Karpas-422 (cell line): ENCODE data around the gene EPC1. TPM values are rescaled to one million over a fixed set of nuclear protein-coding genes. Genes with fewer than 3 reads are reported as not detected.
"Not testable (repeated sequence)": the region's sequence is repeated elsewhere in the genome, so short reads cannot be mapped to it uniquely, and the experiment has no call there.

Experiments used
- DNase-seq: peaks from one replicate; pipeline ENCODE4 v3.0.0-alpha.2; 2015
- H2AFZ ChIP-seq: fragments of 200-600 bp; sonication (generic); 2 replicates; pipeline ENCODE4 v1.6.1; 2014; ENCODE audit warnings: antibody characterized with exemption, low read length, mixed read lengths
- H3K27ac ChIP-seq: fragments of 200-600 bp; sonication (generic); 2 replicates; pipeline ENCODE4 v1.5.1; 2014; ENCODE audit warnings: mild to moderate bottlenecking, low read length, moderate library complexity
- H3K27me3 ChIP-seq: fragments of 200-600 bp; sonication (generic); 2 replicates; pipeline ENCODE4 v1.6.1; 2014; ENCODE audit warnings: low read length, mixed read lengths
- H3K36me3 ChIP-seq: fragments of 200-600 bp; sonication (generic); 2 replicates; pipeline ENCODE4 v1.6.1; 2014; ENCODE audit warnings: low read length, mixed read lengths; ENCODE audit not compliant: insufficient read depth
- H3K4me1 ChIP-seq: fragments of 200-600 bp; sonication (generic); 2 replicates; pipeline ENCODE4 v1.6.1; 2014; ENCODE audit warnings: mild to moderate bottlenecking, low read length, mixed read lengths
- H3K4me2 ChIP-seq: fragments of 200-600 bp; sonication (generic); 2 replicates; pipeline ENCODE4 v1.6.1; 2014; ENCODE audit warnings: low read length, low read depth, mild to moderate bottlenecking; ENCODE audit not compliant: poor library complexity, severe bottlenecking
- H3K4me3 ChIP-seq: fragments of 200-600 bp; sonication (generic); 2 replicates; pipeline ENCODE4 v1.5.1; 2014; ENCODE audit warnings: mild to moderate bottlenecking, antibody characterized with exemption, low read length, mixed read lengths
- H3K79me2 ChIP-seq: fragments of 200-600 bp; sonication (generic); 2 replicates; pipeline ENCODE4 v1.6.1; 2014; ENCODE audit warnings: mild to moderate bottlenecking, low read length, mixed read lengths
- H3K9ac ChIP-seq: fragments of 200-600 bp; sonication (generic); 2 replicates; pipeline ENCODE4 v1.6.0; 2014; ENCODE audit warnings: low read length
- H3K9me2 ChIP-seq: fragments of 200-600 bp; sonication (generic), shearing (Covaris generic); replicated peaks from 2 replicates; pipeline ENCODE4 v1.6.0; 2014; ENCODE audit warnings: mild to moderate bottlenecking, low read length, moderate library complexity; ENCODE audit not compliant: insufficient read depth
- H3K9me3 ChIP-seq: fragments of 300-700, 200-600 bp; sonication (generic); 2 replicates; pipeline ENCODE4 v1.6.1; 2014; ENCODE audit warnings: low read length, mixed read lengths
- H4K20me1 ChIP-seq: fragments of 200-600 bp; sonication (generic); 2 replicates; pipeline ENCODE4 v1.6.1; 2014; ENCODE audit warnings: mild to moderate bottlenecking, antibody characterized with exemption, low read length, low read depth; ENCODE audit not compliant: insufficient read depth
- total RNA-seq: library from RNA; depleted of rRNA; stranded (reverse); fragments of >200 nt; shearing (Covaris generic); gene quantifications from 2 replicates; pipeline ENCODE4 v1.2.3, GENCODE V29; 2014; ENCODE audit warnings: low replicate concordance

The EPC1 gene
- total RNA-seq, 1 experiment from 2014 or later: 56.9 TPM

DNA sequence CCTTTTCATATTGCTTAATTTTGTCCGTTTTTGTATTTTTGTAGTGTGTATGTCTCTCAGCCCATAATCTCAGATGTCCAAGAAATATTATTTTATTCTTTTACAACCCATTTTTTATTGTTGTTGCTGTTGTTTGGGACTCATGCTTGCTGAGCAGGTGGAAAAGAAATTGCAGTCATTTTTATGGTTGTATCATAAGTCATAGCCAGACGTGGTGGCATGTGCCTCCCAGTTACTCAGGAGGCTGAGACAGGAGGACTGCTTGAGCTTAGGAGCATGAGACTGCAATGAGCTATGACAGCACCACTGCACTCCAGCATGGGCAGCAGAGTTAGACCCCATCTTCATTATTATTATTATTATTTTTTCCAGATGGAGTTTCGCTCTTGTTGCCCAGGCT, 117.8 kb downstream of the EPC1 start:
- H3K27me3 ChIP-seq: no peaks in the 10 kb centered on the region
- no peak overlapping the region for H3K4me2 ChIP-seq
- peaks cover 4% of the 10 kb centered on the region for H3K4me1 ChIP-seq
- H3K9me3 ChIP-seq: no peaks in the 10 kb centered on the region
- H3K9ac ChIP-seq: no peak overlapping the region
- H3K36me3 ChIP-seq: no peaks in the 10 kb centered on the region
- no peaks in the 10 kb centered on the region for H4K20me1 ChIP-seq
- H2AFZ ChIP-seq: no peak overlapping the region
- DNase-seq: no peak
- H3K9me2 ChIP-seq: no peaks in the 10 kb centered on the region
- H3K4me3 ChIP-seq: no peak overlapping the region
- no peak overlapping the region for H3K27ac ChIP-seq
- no peaks in the 10 kb centered on the region for H3K79me2 ChIP-seq

DNA sequence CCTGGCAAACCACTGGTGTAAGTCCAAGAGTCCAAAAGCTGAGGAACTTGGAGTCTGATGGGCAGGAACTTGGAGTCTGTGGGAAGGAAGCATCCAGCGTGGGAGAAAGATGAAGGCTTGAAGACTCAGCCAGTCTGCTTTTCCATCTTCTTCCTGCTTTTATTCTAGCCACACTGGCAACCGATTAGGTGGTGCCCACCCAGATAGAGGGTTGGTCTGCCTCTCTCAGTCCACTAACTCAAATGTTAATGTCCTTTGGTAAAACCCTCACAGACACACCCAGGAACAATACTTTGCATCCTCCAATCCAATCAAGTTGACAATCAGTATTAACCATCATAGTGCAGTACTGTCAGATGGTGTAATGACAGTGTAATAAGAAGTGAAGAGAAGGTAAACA, 119.2 kb downstream of the EPC1 start:
- Histone ChIP-seq H3K27ac (no peak overlapping the region), H3K36me3 (no peaks in the 10 kb centered on the region), H3K27me3 (no peaks in the 10 kb centered on the region), H3K4me1 (peaks cover 4% of the 10 kb centered on the region), H3K4me3 (no peak overlapping the region), H3K9me2 (no peaks in the 10 kb centered on the region), H4K20me1 (no peaks in the 10 kb centered on the region), H2AFZ (no peak overlapping the region), H3K4me2 (no peak overlapping the region), H3K79me2 (no peaks in the 10 kb centered on the region), H3K9ac (no peak overlapping the region), H3K9me3 (no peaks in the 10 kb centered on the region)
- no peak for DNase-seq

DNA sequence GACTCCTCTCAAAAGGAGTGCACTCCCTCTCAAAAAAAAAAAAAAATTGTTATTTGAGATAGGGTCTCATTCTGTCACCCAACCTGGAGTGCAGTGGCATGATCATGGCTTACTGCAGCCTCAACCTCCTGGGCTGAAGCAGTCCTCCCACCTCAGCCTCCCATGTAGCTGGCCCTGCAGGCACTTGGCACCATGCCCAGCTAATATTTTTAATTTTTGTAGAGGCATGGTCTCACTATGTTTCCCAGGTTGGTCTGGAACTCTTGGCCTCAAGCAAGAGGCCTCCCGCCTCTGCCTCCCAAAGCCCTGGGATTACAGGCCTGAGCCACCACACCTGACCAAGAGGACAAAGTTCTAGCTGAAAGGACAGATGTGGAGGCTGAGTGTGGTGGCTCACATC, 120.3 kb downstream of the EPC1 start:
- Histone ChIP-seq H3K27me3 (no peaks in the 10 kb centered on the region), H3K4me1 (no peaks in the 10 kb centered on the region), H3K79me2 (no peaks in the 10 kb centered on the region), H2AFZ (no peak overlapping the region), H3K9me2 (no peaks in the 10 kb centered on the region), H3K27ac (no peak overlapping the region), H3K4me3 (no peak overlapping the region), H4K20me1 (no peaks in the 10 kb centered on the region), H3K36me3 (no peaks in the 10 kb centered on the region), H3K9me3 (no peaks in the 10 kb centered on the region), H3K4me2 (no peak overlapping the region), H3K9ac (no peak overlapping the region)
- no peak for DNase-seq

DNA sequence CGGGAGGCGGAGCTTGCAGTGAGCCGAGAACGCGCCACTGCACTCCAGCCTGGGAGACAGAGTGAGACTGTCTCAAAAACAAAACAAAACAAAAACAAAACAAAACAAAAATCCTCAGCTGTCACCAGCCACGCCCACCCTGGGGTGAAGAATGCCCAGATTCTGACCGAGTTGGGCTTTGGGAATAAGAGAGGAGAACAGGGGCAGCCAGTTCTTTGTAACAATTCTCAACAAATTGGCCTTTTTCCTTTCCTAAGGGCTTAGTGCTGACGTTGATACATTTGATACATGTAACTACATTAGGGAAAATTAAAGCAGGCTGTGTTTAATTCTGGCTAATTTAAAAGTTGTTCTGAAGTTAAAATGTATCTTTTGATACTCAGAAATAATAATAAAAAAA, 121.0 kb downstream of the EPC1 start:
- no peaks in the 10 kb centered on the region for H3K36me3 ChIP-seq
- H3K9me2 ChIP-seq: no peaks in the 10 kb centered on the region
- H4K20me1 ChIP-seq: no peaks in the 10 kb centered on the region
- H3K4me1 ChIP-seq: no peaks in the 10 kb centered on the region
- DNase-seq: no peak
- H3K4me2 ChIP-seq: no peak overlapping the region
- no peak overlapping the region for H3K4me3 ChIP-seq
- H3K9me3 ChIP-seq: no peaks in the 10 kb centered on the region
- H3K9ac ChIP-seq: no peak overlapping the region
- no peaks in the 10 kb centered on the region for H3K79me2 ChIP-seq
- H2AFZ ChIP-seq: no peak overlapping the region
- no peaks in the 10 kb centered on the region for H3K27me3 ChIP-seq
- no peak overlapping the region for H3K27ac ChIP-seq

DNA sequence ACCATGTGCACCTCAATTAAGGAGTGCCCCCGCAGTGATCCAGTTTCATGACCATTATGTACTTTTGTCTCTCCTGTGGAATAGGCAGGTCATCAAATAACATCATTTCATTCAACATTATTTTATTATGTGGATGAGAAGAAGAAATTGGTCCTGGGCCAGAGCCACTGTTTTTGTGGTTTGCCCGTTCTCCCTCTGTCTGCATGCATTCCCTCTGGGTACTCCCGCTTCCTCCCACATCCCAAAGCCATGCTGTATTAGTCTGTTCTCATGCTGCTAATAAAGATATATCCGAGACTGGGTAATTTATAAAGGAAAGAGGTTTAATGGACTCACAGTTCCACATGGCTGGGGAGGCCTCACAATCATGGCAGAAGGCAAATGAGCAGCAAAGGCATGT, 124.6 kb downstream of the EPC1 start:
- not testable (repeated sequence) for H3K9me2 ChIP-seq, DNase-seq, H3K4me2 ChIP-seq, H3K4me1 ChIP-seq, H4K20me1 ChIP-seq, H3K27ac ChIP-seq, H3K27me3 ChIP-seq, H3K79me2 ChIP-seq, H3K4me3 ChIP-seq, H3K9me3 ChIP-seq, H2AFZ ChIP-seq, H3K36me3 ChIP-seq, H3K9ac ChIP-seq

DNA sequence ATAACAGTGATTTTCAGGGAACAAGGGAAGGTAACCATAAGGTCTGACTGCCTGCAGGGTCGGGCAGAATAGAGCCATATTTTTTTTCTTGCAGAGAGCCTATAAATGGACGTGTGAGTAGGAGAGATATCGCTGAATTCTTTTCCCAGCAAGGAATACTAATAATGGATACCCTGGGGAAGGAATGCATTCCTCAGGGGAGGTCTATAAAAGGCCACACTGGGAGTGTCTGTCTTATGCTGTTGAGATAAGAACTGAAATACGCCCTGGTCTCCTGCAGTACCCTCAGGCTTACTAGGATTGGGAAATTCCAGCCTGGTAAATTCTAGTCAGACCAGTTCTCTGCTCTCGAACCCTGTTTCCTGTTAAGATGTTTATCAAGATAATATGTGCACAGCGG, 127.8 kb downstream of the EPC1 start:
- H3K36me3 ChIP-seq, DNase-seq, H3K9me2 ChIP-seq, H3K9ac ChIP-seq, H3K9me3 ChIP-seq, H4K20me1 ChIP-seq, H2AFZ ChIP-seq, H3K4me2 ChIP-seq, H3K4me1 ChIP-seq, H3K27ac ChIP-seq, H3K27me3 ChIP-seq, H3K4me3 ChIP-seq, H3K79me2 ChIP-seq: not testable (repeated sequence)

DNA sequence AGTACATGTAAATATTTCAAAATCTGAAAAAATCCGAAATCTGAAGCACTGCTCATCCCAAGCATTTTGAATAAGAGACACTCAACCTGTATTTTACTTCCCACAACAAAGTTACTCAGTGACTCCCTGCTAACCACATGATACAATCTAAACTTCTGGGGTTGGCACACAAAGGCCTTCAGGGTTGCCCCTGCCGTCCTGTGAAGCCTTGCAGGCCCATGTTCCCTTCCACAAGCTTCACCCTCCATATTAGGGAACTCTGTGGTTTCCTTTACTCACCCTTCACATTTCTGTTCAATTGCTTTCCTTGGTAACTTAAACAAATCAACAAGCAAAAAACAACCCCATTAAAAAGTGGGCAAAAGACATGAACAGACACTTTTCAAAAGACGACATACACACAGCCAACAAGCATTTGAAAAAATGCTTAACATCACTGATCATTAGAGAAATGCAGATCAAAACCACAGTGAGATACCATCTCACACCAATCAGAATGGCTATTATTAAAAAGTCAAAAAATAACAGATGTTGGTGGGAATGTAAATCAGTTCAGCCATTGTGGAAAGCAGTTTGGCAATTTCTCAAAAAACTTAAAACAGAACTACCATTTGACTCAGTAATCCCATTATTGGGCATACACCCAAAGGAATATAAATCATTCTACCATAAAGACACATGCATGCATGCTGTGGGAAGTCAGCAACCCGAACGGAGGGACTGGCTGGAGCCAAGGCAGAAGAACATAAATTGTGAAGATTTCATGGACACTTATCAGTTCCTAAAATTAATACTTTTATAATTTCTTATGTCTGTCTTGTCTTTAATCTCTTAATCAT, 128.5 kb downstream of the EPC1 start:
- H3K27ac ChIP-seq, H3K9me3 ChIP-seq, DNase-seq, H3K4me1 ChIP-seq, H3K9ac ChIP-seq, H2AFZ ChIP-seq, H3K27me3 ChIP-seq, H3K4me2 ChIP-seq, H3K4me3 ChIP-seq, H3K9me2 ChIP-seq, H4K20me1 ChIP-seq, H3K79me2 ChIP-seq, H3K36me3 ChIP-seq: not testable (repeated sequence)
